Astrocyte (in vitro differentiated cells and primary cell): ENCODE data around the gene SLC25A41.

Experiments used
- EZH2 ChIP-seq: IDR thresholded peaks from 2 replicates; pipeline ENCODE4 v1.6.1; 2012; ENCODE audit warnings: mild to moderate bottlenecking, low read length, inconsistent platforms; ENCODE audit not compliant: insufficient read depth
- TF ChIP-seq, protein P1 (sequence below): IDR thresholded peaks from 2 replicates; pipeline ENCODE4 v1.5.1; 2011; ENCODE audit warnings: low read depth, mild to moderate bottlenecking, inconsistent platforms, low read length, moderate library complexity; ENCODE audit not compliant: insufficient read depth

DNA sequence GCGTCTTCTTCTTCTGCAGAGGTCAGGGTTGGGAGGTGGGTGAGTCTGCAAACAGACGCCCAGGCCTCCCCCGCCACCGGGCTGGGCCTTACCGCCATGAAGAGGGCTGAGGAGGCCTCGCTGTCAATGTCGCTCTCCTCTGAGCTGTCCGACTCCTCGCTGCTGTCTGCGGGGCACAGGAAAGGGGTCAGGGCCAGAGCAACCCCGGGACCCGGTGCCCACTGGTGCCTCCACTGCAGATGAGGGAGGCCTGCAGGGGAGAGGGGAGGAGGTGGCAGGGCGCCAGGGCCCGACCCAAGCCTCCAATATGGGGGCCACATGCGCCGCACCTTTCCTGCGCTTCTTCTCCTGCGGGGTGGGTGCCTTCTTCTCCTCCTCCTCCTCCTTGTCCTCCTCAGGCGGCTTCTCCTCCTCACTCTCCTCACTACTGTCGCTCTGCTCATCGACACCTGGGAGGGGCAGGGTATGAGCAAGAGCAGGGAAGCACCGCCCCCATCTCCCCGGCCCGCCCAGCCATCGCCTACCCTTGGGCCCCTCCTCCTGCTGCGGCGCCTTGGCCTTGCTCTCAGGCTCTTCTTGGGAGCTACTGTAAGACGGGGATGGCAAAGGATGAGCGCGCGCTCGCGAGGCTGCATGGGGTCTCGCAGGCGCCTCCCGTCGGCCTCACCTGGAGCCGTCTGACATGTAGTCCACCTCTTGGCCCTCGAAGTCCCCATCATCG lies 52.4 kb downstream of the SLC25A41 start:
- TF ChIP-seq, protein P1, sequence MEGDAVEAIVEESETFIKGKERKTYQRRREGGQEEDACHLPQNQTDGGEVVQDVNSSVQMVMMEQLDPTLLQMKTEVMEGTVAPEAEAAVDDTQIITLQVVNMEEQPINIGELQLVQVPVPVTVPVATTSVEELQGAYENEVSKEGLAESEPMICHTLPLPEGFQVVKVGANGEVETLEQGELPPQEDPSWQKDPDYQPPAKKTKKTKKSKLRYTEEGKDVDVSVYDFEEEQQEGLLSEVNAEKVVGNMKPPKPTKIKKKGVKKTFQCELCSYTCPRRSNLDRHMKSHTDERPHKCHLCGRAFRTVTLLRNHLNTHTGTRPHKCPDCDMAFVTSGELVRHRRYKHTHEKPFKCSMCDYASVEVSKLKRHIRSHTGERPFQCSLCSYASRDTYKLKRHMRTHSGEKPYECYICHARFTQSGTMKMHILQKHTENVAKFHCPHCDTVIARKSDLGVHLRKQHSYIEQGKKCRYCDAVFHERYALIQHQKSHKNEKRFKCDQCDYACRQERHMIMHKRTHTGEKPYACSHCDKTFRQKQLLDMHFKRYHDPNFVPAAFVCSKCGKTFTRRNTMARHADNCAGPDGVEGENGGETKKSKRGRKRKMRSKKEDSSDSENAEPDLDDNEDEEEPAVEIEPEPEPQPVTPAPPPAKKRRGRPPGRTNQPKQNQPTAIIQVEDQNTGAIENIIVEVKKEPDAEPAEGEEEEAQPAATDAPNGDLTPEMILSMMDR = no peak
- TF ChIP-seq EZH2 = no peak
